ENCODE results near the gene TRPM4. TPM values are rescaled to one million over a fixed set of nuclear protein-coding genes. Genes with fewer than 3 reads are reported as not detected.
"Not testable (repeated sequence)": the region's sequence is repeated elsewhere in the genome, so short reads cannot be mapped to it uniquely, and the experiment has no call there.

The TRPM4 gene
- total RNA-seq, 3 donors from 2014 or later (not counting 1 experiment from before 2014, with no cell fraction given), result 0.20 TPM; not detected in 2

- H3K36me3 Mint-ChIP-seq, result no peaks in the 10 kb centered on the region
- no peaks in the 10 kb centered on the region for H3K9me3 Mint-ChIP-seq
- no peaks in the 10 kb centered on the region for H3K4me1 Mint-ChIP-seq
- no peaks in the 10 kb centered on the region for H3K9me3 ChIP-seq (ENCODE audit: control insufficient read depth, insufficient read depth, low read length)
- no peak for DNase-seq
- no peak for ATAC-seq
- H3K27ac ChIP-seq (ENCODE audit: low read length), result no peak overlapping the region
- no peak overlapping the region for H3K4me3 Mint-ChIP-seq
- H3K4me1 ChIP-seq (ENCODE audit: control insufficient read depth, insufficient read depth, low read length), result no peaks in the 10 kb centered on the region
- H3K27me3 ChIP-seq (ENCODE audit: control insufficient read depth, insufficient read depth, low read length), result no peaks in the 10 kb centered on the region
- no peak overlapping the region for H3K4me3 ChIP-seq (ENCODE audit: low read length)
- intact Hi-C loops (cut with micrococcal nuclease), result no loop called here
- no peak overlapping the region for H3K27ac Mint-ChIP-seq
- TF ChIP-seq, protein P1, sequence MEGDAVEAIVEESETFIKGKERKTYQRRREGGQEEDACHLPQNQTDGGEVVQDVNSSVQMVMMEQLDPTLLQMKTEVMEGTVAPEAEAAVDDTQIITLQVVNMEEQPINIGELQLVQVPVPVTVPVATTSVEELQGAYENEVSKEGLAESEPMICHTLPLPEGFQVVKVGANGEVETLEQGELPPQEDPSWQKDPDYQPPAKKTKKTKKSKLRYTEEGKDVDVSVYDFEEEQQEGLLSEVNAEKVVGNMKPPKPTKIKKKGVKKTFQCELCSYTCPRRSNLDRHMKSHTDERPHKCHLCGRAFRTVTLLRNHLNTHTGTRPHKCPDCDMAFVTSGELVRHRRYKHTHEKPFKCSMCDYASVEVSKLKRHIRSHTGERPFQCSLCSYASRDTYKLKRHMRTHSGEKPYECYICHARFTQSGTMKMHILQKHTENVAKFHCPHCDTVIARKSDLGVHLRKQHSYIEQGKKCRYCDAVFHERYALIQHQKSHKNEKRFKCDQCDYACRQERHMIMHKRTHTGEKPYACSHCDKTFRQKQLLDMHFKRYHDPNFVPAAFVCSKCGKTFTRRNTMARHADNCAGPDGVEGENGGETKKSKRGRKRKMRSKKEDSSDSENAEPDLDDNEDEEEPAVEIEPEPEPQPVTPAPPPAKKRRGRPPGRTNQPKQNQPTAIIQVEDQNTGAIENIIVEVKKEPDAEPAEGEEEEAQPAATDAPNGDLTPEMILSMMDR (IDR thresholded peaks at IDR 0.05), result no peak
- H3K27me3 Mint-ChIP-seq (ENCODE audit: low read depth in 2 of 2), result peaks cover 0 to 3% of the 10 kb centered on the region in 2 donors
- no peaks in the 10 kb centered on the region for H3K36me3 ChIP-seq (ENCODE audit: control insufficient read depth, insufficient read depth, low read length)
- 96% methylated on average over 2 of the region's 2 CpGs for WGBS (ENCODE audit: insufficient coverage)
These were observed 15.6 kb downstream of the TRPM4 start for GRCh38 chr19:49173198-49173597.

- WGBS (ENCODE audit: insufficient coverage), result 87% methylated on average over 4 of the region's 4 CpGs
- H3K36me3 Mint-ChIP-seq, result no peaks in the 10 kb centered on the region
These were observed 23.1 kb downstream of the TRPM4 start for GRCh38 chr19:49180659-49181058.

GRCh38 chr19:49182010-49182847, 24.6 kb downstream of the TRPM4 start:
- H3K36me3 ChIP-seq (ENCODE audit: control insufficient read depth, insufficient read depth, low read length); H3K27me3 ChIP-seq (ENCODE audit: control insufficient read depth, insufficient read depth, low read length); H3K27ac Mint-ChIP-seq; DNase-seq; H3K9me3 ChIP-seq (ENCODE audit: control insufficient read depth, insufficient read depth, low read length); H3K36me3 Mint-ChIP-seq; H3K4me3 Mint-ChIP-seq; ATAC-seq; H3K9me3 Mint-ChIP-seq; H3K4me3 ChIP-seq (ENCODE audit: low read length); H3K4me1 ChIP-seq (ENCODE audit: control insufficient read depth, insufficient read depth, low read length); H3K27ac ChIP-seq (ENCODE audit: low read length); H3K4me1 Mint-ChIP-seq; H3K27me3 Mint-ChIP-seq (ENCODE audit: low read depth in 2 of 2); intact Hi-C loops (cut with micrococcal nuclease): not testable (repeated sequence)
- 97% methylated on average over 20 of the region's 20 CpGs for WGBS (ENCODE audit: insufficient coverage)

More at GRCh38 chr19:49180659-49181058, 23.1 kb downstream of the TRPM4 start:
- Histone ChIP-seq H3K36me3 (ENCODE audit: control insufficient read depth, insufficient read depth, low read length) (no peaks in the 10 kb centered on the region), H3K4me1 (ENCODE audit: control insufficient read depth, insufficient read depth, low read length) (no peaks in the 10 kb centered on the region), H3K27me3 (ENCODE audit: control insufficient read depth, insufficient read depth, low read length) (no peaks in the 10 kb centered on the region), H3K27ac (ENCODE audit: low read length) (no peak overlapping the region), H3K9me3 (ENCODE audit: control insufficient read depth, insufficient read depth, low read length) (peaks cover 9% of the 10 kb centered on the region), H3K4me3 (ENCODE audit: low read length) (no peak overlapping the region)
- H3K4me1 Mint-ChIP-seq, result no peaks in the 10 kb centered on the region
- TF ChIP-seq, protein P1 (IDR thresholded peaks at IDR 0.05), result no peak
- H3K27me3 Mint-ChIP-seq (ENCODE audit: low read depth in 2 of 2), result peaks cover 0 to 3% of the 10 kb centered on the region in 2 donors
- H3K27ac Mint-ChIP-seq, result no peak overlapping the region
- intact Hi-C loops (cut with micrococcal nuclease), result no loop called here
- ATAC-seq (no peak), DNase-seq (no peak)
- peaks cover 2 to 4% of the 10 kb centered on the region in 2 donors for H3K9me3 Mint-ChIP-seq
- H3K4me3 Mint-ChIP-seq, result no peak overlapping the region

DNA sequence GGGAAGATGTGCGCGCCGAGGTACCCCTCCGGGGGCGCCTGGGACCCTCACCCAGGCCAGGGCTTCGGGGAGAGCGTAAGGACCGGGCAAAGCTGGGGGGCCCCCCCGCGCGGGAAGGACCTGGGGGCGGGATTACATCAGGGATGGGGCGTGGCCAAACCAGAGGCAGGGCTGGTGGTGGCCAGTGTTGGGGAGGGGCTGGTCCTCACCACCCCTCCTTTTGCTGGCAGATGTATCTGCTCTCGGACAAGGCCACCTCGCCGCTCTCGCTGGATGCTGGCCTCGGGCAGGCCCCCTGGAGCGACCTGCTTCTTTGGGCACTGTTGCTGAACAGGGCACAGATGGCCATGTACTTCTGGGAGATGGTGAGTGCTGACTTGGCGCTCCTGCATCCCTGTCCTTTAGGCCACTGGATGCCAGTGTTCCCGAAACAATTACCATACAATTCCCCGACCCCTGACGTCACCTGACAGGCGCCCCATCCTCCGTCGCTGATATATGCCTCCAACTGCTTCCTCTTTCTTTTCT, 25.3 kb downstream of the TRPM4 start:
- Histone ChIP-seq H3K36me3 (ENCODE audit: control insufficient read depth, insufficient read depth, low read length) (no peaks in the 10 kb centered on the region), H3K9me3 (ENCODE audit: control insufficient read depth, insufficient read depth, low read length) (peaks cover 9% of the 10 kb centered on the region), H3K27ac (ENCODE audit: low read length) (no peak overlapping the region), H3K4me1 (ENCODE audit: control insufficient read depth, insufficient read depth, low read length) (no peaks in the 10 kb centered on the region), H3K27me3 (ENCODE audit: control insufficient read depth, insufficient read depth, low read length) (no peaks in the 10 kb centered on the region), H3K4me3 (ENCODE audit: low read length) (no peak overlapping the region)
- WGBS (ENCODE audit: insufficient coverage), result 94% methylated on average over 26 of the region's 26 CpGs
- peaks cover 0 to 3% of the 10 kb centered on the region in 2 donors for H3K27me3 Mint-ChIP-seq (ENCODE audit: low read depth in 2 of 2)
- ATAC-seq (no peak), DNase-seq (no peak)
- no peaks in the 10 kb centered on the region for H3K36me3 Mint-ChIP-seq
- intact Hi-C loops (cut with micrococcal nuclease), result no loop called here
- H3K4me1 Mint-ChIP-seq, result no peaks in the 10 kb centered on the region
- no peak overlapping the region for H3K4me3 Mint-ChIP-seq
- H3K27ac Mint-ChIP-seq, result no peak overlapping the region
- TF ChIP-seq, protein P1 (IDR thresholded peaks at IDR 0.05), result no peak
- H3K9me3 Mint-ChIP-seq, result peaks cover 2 to 4% of the 10 kb centered on the region in 2 donors

All from natural killer cell (primary cell).